Coronary artery (tissue), 2 donors: ENCODE data around the gene FBLN1.
A peak's percentile ranks its signal among the peaks of the same experiment; 100 is the strongest.
"Not testable (repeated sequence)": the region's sequence is repeated elsewhere in the genome, so short reads cannot be mapped to it uniquely, and the experiment has no call there.

ENCODE experiments used
- DNase-seq: peaks from one replicate; pipeline ENCODE4 v3.0.0-alpha.2; 2017; ENCODE audit warnings: low spot score
- H3K27ac ChIP-seq, 2 donors: fragments of 200-600 bp; sonication (generic); one replicate each; pipeline ENCODE4 v1.5.1; 2016 to 2019
- H3K4me3 ChIP-seq: fragments of 200-600 bp; sonication (generic); 2 replicates; pipeline ENCODE4 v1.5.1; 2016; ENCODE audit warnings: mild to moderate bottlenecking, moderate library complexity
- CTCF ChIP-seq: fragments of 200-600 bp; sonication (generic); IDR thresholded peaks from one replicate; pipeline ENCODE4 v1.5.1; 2019; ENCODE audit warnings: antibody characterized with exemption

Gene FBLN1

DNA sequence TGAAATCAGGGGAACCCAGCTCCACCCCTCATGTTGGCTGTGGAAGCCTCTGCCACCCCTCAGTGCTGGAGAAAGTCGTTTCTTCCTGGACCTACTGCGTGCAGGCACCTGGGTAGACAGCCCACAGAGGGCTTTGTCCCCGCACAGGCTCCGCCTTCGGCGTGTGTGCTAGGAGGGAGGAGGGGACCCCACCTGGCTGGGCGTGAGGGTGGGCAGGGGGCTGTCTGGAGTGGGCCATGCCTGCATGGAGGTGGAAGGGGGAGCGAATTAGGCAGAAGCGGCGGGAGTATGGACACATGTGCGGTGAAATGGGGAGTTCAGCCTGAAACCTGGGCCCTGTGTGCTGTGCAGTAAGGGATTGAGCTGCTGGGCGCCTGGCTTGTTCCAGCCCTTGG, 49.3 kb downstream of the FBLN1 start:
- no peak for TF ChIP-seq CTCF
- Histone ChIP-seq H3K4me3 (no peak overlapping the region), H3K27ac (peak overlapping the region; percentile 77 to 89)
- DNase-seq, result no peak

GRCh38 chr22:45552580-45553350, 50.1 kb downstream of the FBLN1 start:
- H3K27ac ChIP-seq, result peak overlapping the region; percentile 77 to 89
- no peak for DNase-seq
- no peak for TF ChIP-seq CTCF
- no peak overlapping the region for H3K4me3 ChIP-seq

- peak; percentile 87 for DNase-seq
- peak overlapping the region; percentile 59 for H3K4me3 ChIP-seq
Measured at GRCh38 chr22:45553351-45554039, 50.8 kb downstream of the FBLN1 start.

GRCh38 chr22:45554040-45554406, 51.3 kb downstream of the FBLN1 start:
- Histone ChIP-seq H3K27ac (peak overlapping the region; percentile 77 to 89), H3K4me3 (peak overlapping the region; percentile 59)
- no peak for TF ChIP-seq CTCF
- no peak for DNase-seq

More at GRCh38 chr22:45553351-45554039, 50.8 kb downstream of the FBLN1 start:
- H3K27ac ChIP-seq, result peak overlapping the region; percentile 77 to 89
- peak; percentile 80 for TF ChIP-seq CTCF

- no peak for TF ChIP-seq CTCF
- no peak for DNase-seq
- no peak overlapping the region for H3K4me3 ChIP-seq
- no peak overlapping the region for H3K27ac ChIP-seq
Measured at GRCh38 chr22:45554861-45555260, 52.2 kb downstream of the FBLN1 start.

- H3K4me3 ChIP-seq, DNase-seq, H3K27ac ChIP-seq: not testable (repeated sequence)
Measured at GRCh38 chr22:45557926-45558325, 55.2 kb downstream of the FBLN1 start.

GRCh38 chr22:45560092-45560491, 57.4 kb downstream of the FBLN1 start:
- not testable (repeated sequence) for H3K4me3 ChIP-seq, DNase-seq, H3K27ac ChIP-seq

GRCh38 chr22:45560761-45561160, 58.1 kb downstream of the FBLN1 start:
- H3K27ac ChIP-seq, H3K4me3 ChIP-seq, DNase-seq: not testable (repeated sequence)
